NCI-H82 treated with DMSO at 0.1 percent for 48 hours (cell line): ENCODE results near the gene GALNT15.

ENCODE experiments used
- DNase-seq: peaks from one replicate; lab custom pipeline; 2025; ENCODE audit not compliant: unreplicated experiment; lab: John Stamatoyannopoulos, UW

Gene GALNT15

GRCh38 chr3:16280671-16281070 lies 106.2 kb downstream of the GALNT15 start:
- no peak for DNase-seq
